HG03060 (cell line): Measurements from ENCODE around the gene CD53.
A peak's percentile ranks its signal among the peaks of the same experiment; 100 is the strongest.

ENCODE experiments used
- ATAC-seq: cut with Tn5 transposase; IDR thresholded peaks from one replicate; pipeline ENCODE4 v1.9.1; 2021; ENCODE audit warnings: low read depth, moderate number of reproducible peaks; ENCODE audit not compliant: unreplicated experiment

The CD53 gene

DNA sequence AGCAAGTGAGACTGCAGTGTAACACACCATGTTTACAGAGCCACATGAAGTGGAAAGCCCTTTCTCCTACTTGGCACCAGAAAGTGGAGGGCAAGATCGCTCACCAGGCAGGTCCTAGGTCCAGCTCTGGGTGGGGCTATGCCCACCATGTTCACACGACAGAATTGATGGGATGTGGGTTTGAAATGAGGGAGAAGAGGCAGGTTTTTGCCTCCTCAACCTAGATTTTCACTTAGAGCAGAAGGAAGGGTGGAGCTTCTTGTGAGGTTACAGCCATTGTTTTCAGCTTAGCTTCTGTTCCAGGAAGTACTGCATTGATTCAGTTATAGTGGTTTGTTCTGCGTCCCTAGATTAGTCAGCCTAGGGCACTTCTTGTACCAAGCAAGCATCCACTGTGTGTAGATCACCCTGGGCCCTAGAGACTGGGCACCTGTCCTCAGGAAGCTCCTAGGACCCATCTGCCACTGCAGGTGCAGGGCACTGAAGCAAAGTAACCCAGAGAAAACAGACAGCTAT, 2.3 kb downstream of the CD53 start:
- no peak for ATAC-seq

DNA sequence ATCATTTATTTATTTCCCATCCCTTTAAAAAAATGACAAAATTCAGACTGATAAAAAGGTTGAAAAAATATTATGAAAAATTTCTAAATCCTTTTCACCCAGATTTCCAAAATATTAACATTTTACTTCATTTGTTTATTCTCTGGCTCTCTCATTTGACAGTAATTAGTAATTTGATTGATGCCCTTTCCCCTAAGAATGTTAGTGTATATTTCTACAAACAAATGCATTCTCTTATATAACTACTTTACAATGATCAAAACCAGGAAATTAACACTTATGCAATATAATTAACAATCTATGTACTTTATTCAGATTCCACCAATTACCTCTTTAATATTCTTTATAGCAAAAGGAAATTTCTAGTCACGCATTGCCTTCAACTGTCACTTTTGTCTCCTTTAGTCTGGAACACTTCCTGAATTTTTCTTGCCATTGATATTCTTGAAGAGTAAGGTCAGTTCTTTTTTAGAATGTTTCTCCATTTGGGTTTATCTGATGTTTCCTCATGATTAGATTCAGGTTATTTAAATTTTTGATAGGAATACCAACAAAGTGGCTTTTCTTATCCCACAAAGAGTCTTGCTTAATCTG, 3.9 kb downstream of the CD53 start:
- no peak for ATAC-seq

DNA sequence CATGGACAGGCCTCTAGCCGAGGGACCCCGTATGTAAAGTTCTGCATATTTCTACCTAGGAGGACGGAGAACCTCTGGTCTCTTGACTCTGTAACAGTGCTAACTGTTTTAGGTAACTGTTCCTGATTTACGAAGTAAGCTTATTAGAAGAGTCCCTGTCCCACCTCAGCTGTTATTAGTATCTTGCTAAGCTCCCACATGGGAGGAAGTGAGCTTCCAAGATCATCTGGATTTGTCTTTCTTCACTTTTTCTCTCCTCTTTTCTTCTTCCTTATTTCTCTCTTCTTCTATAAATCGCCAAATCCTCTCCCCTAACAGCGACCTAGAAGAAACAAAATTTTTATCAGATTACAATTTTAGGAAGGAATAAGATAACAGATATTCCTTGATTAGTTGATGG, 4.4 kb downstream of the CD53 start:
- no peak for ATAC-seq

DNA sequence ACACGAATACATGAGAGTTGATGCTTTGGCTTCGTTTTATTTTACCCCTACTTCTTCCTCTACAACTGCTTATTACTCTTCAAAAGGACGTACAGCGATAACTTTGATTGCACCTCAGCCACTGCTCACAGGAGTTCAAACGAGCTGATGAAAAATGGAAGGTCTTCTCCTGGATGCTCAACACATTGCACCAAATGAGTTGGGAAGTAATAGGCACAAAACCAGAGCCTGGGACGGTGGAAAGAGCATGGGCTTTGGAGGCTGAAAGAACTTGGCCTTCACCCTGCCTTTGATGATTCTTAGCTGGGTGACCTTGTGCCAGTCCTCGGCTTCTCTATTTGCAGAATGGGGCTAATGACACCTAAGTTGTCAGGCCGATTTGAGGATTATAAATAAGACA, 4.8 kb downstream of the CD53 start:
- no peak for ATAC-seq

DNA sequence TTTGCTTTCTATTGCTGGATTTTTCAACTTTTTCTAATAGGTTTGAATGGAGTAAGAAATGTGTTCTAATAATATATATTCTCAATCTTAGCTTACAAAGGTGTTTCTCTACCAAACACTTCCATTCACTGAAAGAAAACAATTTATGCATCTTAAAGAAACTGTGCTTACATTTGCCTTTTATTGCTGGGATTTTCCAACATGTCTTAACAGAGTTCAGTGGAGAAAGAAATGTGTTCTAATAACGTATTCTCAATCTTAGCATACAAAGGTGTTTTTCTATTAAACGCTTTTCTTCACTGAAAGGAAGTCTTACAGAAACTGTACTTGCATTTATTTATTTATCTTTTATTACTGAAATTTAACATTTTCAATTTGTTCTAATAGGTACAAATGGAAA, 5.6 kb downstream of the CD53 start:
- ATAC-seq = no peak

DNA sequence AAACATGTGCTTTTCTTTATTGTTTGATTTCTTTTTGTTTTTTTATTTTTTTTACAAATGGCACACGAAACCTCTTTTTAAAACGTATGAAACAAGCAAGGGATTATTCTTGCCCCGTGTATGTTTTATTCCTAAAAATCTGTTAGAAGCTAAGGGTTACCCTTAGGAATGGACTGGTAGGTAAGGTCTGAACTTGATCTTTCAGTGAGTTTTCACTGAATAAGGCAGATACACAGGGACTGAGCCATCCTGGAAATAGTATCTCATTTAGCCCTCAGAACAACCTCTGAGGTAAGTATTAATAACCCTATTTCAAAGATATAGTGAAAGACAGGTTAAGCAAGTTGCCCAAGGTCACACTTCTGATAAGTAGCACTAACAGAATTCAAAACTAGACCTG, 6.0 kb downstream of the CD53 start:
- no peak for ATAC-seq

DNA sequence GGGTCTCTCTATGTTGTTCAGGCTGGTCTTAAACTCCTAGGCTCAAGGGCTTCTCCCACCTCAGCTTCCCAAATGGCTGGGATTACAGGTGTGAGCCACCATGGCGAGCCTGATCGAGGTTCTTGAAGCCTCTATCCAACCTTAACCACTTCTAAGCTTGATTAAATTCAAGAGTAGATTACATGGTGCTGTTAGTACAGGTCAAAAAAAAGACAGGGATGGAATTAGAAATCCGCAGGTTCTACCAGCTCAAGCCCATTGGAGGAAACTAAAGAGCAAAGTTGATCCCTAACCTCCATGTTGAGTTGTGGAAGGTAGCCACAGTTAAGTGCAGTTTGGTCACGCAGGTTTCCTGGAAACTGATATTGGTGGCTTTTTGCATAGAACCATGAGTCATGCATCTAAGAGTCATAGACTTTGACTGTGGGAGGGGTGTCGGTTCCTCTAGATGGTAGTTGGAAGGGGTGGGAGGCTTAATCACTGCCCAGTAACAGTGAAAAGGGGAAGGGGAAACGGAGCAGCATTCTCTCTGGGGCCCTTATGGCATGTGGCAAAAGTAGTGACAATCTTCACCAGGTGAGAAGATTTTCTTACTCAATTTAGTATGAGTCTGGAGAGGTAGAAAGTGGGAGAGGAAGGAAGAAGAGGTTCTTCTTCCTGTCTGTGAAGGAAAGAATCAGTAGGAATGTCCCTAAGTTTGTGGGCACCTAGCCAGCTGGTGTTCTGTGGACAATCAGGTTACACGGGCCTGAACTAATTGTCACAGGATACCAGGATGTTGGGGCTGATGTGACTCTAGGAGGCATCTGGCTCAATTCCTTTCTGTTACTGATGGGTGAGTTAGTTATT, 7.0 kb downstream of the CD53 start:
- ATAC-seq = peak; percentile 35

DNA sequence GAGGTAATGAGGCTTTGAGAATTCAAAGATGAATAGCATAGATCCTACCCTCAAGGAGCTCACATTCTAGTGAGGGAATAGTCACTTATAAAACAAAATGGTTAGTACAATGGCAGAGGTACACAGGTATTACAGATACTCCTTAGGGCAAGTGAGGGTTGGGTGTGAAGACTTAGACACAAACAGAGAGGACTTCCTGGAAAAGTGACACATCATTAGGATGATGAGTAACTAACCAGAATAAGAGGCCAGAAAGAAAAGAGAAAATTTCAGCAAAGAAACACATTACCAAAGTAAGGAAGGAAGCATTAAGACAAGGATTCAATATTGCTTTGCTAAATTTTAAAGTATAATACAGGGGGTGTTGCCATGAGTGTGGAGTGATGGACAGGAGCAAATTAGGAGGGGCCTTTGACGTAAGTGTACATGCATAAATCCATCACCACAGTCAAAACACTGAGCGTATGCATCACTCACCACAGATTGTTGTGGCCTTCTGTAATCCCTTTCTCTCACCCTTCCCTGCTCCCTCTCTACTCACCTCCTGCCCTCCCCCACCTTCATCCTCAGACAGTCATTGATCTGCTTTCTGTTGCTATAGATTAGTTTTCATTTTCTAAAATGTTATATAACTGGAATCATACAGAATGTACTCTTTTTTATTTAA, 7.9 kb downstream of the CD53 start:
- peak; percentile 15 for ATAC-seq

DNA sequence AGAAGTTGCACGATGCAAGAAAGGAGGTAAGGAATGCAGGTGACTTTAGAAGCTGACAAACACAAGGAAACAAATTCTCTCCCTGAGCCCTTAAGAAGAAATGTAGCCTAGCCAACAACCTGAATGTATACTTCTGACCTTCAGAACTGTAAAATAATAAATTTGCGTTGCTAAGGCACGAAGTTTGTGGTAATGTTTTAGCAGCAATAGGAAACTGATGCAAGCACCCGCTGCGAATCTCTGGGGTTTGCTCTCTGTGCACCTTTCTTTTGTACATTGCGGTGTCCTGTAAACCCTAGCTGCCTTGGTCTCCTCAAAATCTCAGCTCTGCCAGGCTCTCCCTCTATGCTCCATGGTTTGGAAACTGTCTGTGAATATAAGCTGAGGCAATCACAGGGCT, 15.1 kb downstream of the CD53 start:
- no peak for ATAC-seq

DNA sequence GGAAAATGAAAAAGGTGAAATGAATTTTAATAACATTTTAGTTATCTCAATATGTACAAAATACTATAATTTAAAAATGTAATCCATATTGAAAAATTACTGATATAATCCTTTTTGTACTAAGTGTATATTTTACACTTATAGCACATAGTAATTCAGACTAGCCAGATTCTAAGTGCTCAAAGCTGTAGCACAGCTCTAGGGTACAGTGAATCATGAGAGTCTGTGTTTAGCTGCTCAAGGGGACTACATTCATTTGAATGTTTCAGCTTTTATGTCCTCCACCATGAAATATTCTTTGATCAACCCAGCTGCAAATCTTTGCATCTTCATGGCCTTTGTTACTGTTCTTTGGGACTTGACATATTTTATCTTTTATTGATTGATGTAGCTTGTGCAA, 15.7 kb downstream of the CD53 start:
- no peak for ATAC-seq

DNA sequence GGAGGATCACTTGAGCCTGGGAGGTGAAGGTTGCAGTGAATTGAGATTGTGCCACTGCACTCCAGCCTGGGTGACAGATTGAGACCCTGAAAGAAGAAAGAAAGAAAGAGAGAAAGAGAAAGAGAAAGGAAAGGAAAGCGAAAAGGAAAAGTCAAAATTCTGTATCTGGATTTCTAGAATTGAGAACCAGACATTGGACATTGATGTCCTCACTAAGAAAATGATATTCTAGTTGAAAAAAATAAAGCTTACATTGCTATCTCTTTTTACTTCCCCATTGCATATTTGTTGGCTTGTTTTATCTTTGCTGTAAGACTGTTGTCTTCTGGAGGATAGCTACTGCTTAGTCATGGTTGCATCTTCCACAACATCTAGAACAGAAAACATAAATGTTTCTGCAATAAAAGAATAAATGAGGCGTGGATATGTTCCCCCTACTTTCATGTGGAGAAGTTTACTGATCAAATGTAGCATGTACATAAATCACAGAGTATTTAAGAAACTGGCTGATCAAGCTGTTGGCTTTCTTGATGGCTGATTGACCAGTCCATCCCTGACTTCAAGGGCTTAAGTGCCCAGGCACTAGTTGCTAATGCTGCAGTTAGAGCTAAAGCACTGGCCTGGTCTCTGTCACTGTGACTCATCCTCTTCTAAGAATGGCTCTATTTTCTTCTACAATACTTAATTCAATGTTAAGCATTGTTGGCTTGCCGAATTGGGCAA, 17.7 kb downstream of the CD53 start:
- ATAC-seq = no peak

DNA sequence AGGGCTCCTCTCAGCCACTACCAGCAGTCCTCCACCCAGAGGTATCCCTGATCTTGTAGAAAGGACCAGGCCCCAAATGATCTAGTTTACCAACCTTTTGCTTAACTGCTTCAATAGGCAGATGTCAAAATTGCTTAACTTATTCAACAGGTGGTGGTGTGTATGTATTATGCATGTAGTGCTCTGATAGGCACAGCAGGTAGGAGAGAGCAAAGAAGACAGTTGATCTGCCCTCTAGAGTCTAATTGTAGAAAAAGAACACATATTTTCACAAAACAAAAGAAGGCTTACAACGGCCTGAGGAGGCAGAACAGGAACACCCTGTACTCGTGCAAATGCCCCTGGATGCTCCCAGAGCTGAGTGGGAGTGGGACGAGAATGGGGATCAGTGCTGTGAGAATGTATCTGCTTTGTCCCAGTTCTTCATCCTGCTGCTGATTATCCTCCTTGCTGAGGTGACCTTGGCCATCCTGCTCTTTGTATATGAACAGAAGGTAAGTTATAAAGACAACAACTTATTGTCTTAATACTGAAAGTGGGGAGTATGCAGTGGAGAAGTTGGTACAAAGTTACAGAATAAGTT, 21.1 kb downstream of the CD53 start:
- ATAC-seq = no peak

DNA sequence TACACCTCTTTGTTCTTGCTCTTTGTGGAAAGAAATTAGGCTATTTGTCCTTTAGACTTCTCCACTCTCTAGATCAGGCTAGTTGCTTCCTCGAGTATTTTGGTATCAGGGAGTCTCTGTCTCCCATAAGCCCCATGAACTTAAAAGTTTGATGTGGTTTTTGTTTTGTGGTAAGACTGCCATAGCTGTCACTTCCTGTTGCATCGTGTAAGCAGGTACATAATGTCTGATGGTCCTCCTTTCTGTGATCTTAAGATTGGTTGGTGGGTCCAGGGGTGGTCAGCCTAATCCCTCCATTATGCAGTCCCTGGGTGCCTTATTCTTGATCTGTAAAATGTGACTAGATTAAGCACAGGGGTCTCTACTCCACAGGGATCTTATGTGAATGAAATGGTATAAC, 23.1 kb downstream of the CD53 start:
- no peak for ATAC-seq

DNA sequence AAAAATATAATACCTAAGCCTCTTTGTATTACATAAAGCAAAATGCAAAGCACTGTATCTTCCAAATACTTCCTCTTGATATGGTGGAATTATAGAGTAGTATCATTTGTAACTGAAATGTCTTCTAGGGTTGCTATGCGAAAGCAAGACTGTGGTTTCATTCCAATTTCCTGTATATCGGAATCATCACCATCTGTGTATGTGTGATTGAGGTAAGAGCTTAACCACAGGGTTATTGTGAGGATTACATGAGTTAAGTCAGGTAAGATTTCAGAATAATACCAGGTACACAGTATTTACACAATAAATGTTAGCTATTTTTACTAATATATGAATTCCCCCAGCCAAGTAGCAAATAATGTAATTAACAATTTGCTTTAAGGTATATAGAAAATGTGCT, 24.7 kb downstream of the CD53 start:
- ATAC-seq = no peak

DNA sequence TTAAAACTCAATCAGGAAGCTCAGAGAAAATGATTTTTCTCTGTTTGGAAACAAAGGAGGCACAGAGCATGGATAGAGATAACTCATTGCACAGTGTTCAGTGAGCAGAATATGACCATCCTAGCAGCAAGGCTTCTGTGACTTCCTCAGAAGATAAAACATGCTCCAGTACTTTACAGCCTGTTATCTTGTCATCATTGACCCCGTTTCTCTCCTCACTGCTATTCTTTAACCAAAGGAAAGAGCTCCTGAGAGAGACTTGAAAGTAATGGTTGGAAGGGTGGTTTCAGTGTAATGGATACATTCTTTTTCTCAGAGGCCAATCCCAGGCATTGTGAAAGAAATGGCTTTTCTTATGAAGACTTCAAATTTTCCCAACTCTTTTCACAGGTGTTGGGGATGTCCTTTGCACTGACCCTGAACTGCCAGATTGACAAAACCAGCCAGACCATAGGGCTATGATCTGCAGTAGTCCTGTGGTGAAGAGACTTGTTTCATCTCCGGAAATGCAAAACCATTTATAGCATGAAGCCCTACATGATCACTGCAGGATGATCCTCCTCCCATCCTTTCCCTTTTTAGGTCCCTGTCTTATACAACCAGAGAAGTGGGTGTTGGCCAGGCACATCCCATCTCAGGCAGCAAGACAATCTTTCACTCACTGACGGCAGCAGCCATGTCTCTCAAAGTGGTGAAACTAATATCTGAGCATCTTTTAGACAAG, 25.9 kb downstream of the CD53 start:
- no peak for ATAC-seq

DNA sequence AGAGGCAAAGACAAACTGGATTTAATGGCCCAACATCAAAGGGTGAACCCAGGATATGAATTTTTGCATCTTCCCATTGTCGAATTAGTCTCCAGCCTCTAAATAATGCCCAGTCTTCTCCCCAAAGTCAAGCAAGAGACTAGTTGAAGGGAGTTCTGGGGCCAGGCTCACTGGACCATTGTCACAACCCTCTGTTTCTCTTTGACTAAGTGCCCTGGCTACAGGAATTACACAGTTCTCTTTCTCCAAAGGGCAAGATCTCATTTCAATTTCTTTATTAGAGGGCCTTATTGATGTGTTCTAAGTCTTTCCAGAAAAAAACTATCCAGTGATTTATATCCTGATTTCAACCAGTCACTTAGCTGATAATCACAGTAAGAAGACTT, 26.5 kb downstream of the CD53 start:
- ATAC-seq = no peak

DNA sequence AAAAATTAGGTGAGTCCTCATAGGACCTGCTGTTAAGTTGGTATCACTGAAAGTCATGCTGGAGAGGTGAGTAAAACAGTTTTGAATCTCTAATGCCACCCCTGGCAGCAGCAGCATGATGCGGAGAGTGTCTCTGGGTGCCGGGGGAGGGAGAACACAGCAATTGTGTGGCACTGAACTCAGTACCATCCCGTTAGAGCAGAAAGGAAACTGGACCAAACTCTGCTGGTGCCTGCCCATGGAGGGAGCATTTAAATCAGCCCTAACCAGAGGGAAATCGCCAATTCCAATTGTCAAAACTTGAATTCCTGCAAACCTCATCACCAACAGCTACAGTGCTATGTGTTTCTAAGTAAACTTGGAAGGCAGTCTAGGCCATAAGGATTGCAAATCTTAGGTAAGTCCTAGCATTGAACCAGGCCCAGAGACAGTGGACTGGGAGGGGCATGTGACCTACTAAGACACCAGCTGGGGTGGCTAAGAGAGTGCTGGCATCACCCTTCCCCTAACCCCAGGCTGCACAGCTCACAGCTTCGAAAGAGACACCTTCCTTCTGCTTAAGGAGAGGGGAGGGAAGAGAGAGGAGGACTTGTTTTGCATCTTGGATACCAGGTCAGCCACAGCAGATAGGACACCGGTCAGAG, 30.0 kb downstream of the CD53 start:
- no peak for ATAC-seq

DNA sequence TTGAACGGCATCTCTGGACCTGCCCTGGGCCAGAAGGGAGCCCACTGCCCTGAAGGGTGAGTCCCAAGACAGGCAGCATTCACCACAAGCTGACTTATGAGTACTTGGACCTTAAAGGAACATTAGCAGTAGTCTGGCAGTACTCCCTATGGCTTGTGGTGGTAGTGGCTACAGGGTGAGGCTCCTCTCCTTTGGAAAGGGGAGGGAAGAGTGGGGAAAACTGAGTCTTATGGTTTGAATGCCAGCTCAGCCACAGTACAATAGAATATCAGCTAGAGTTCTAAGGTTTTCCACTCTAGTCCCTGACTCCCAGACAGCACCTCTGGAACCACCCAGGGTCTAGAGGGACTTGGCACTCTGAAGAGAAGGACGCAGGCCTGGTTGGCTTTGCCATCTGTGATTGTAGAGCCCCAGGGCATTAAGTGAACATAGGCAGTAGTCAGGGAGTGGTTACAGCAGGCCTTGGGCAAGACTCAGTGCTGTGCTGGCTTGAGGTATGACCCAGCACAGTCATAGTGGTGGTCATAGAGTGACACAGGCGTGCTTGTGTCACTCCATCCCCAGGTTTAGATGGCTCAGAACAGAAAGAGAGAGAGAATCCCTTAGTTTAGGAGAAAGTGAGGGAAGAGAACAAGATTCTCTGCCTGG, 31.0 kb downstream of the CD53 start:
- no peak for ATAC-seq

DNA sequence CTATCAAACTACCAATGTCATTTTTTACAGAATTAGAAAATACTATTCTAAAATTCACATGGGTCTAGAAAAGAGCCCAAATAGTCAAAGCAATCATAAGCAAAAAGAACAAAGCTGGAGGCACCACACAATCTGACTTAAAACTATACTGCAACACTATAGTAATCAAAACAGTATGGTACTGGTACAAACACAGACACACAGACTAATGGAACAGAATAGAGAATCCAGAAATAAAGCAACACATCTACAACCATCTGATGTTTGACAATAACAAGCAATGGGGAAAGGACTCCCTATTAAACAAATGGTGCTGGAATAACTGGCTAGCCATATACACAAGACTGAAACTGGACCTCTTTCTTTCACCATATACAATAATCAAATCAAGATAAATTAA, 39.8 kb downstream of the CD53 start:
- no peak for ATAC-seq
